ENCODE results near the gene DNAAF6.

Gene DNAAF6

GRCh38 chrX:107206697-107207065 lies 270 bp downstream of the DNAAF6 start:
- no peak overlapping the region for H3K4me3 ChIP-seq (ENCODE audit: low read depth, low read length, poor library complexity, severe bottlenecking)
- H3K27me3 ChIP-seq (ENCODE audit: insufficient read depth, low read length), result no peaks in the 10 kb centered on the region
- no peaks in the 10 kb centered on the region for H3K4me1 ChIP-seq (ENCODE audit: insufficient read depth, low read length, severe bottlenecking)
- H3K36me3 ChIP-seq (ENCODE audit: insufficient read depth, low read length), result no peaks in the 10 kb centered on the region
- TF ChIP-seq EZH2 (IDR thresholded peaks at IDR 0.05; ENCODE audit: borderline replicate concordance, low read length) (no peak), CTCF (IDR thresholded peaks at IDR 0.05; ENCODE audit: low read length) (no peak)
- no peaks in the 10 kb centered on the region for H3K9me2 ChIP-seq (ENCODE audit: low read depth, low read length)
- H2AFZ ChIP-seq (ENCODE audit: low read length), result no peak overlapping the region
- no peak overlapping the region for H3K9ac ChIP-seq (ENCODE audit: low read length)
- H3K27ac ChIP-seq (ENCODE audit: low read depth, low read length, poor library complexity, severe bottlenecking), result no peak overlapping the region
- H3F3A ChIP-seq (ENCODE audit: insufficient read depth, low read length), result no peaks in the 10 kb centered on the region
- H3K79me2 ChIP-seq (ENCODE audit: insufficient read depth, low read length), result no peaks in the 10 kb centered on the region
- H3K4me2 ChIP-seq (ENCODE audit: low read length), result no peak overlapping the region
- no peaks in the 10 kb centered on the region for H3K9me3 ChIP-seq (ENCODE audit: low read length)
- no peaks in the 10 kb centered on the region for H4K20me1 ChIP-seq (ENCODE audit: insufficient read depth, low read length)

- H3K79me2 ChIP-seq (ENCODE audit: insufficient read depth, low read length), result no peaks in the 10 kb centered on the region
- no peak overlapping the region for H3K4me3 ChIP-seq (ENCODE audit: low read depth, low read length, poor library complexity, severe bottlenecking)
- H3K36me3 ChIP-seq (ENCODE audit: insufficient read depth, low read length), result no peaks in the 10 kb centered on the region
- H3K4me1 ChIP-seq (ENCODE audit: insufficient read depth, low read length, severe bottlenecking), result no peaks in the 10 kb centered on the region
- H3K27ac ChIP-seq (ENCODE audit: low read depth, low read length, poor library complexity, severe bottlenecking), result no peak overlapping the region
- TF ChIP-seq EZH2 (IDR thresholded peaks at IDR 0.05; ENCODE audit: borderline replicate concordance, low read length) (no peak), CTCF (IDR thresholded peaks at IDR 0.05; ENCODE audit: low read length) (no peak)
- no peaks in the 10 kb centered on the region for H3K27me3 ChIP-seq (ENCODE audit: insufficient read depth, low read length)
- no peaks in the 10 kb centered on the region for H3K9me2 ChIP-seq (ENCODE audit: low read depth, low read length)
- H3K9me3 ChIP-seq (ENCODE audit: low read length), result no peaks in the 10 kb centered on the region
- no peak overlapping the region for H3K9ac ChIP-seq (ENCODE audit: low read length)
- H2AFZ ChIP-seq (ENCODE audit: low read length), result no peak overlapping the region
- no peaks in the 10 kb centered on the region for H3F3A ChIP-seq (ENCODE audit: insufficient read depth, low read length)
- H3K4me2 ChIP-seq (ENCODE audit: low read length), result no peak overlapping the region
- H4K20me1 ChIP-seq (ENCODE audit: insufficient read depth, low read length), result no peaks in the 10 kb centered on the region
Measured at GRCh38 chrX:107207089-107207488, 678 bp downstream of the DNAAF6 start.

GRCh38 chrX:107207943-107208342 lies 1.5 kb downstream of the DNAAF6 start:
- Histone ChIP-seq H3K9ac (ENCODE audit: low read length) (no peak overlapping the region), H3K9me2 (ENCODE audit: low read depth, low read length) (no peaks in the 10 kb centered on the region), H3K9me3 (ENCODE audit: low read length) (no peaks in the 10 kb centered on the region), H3K27me3 (ENCODE audit: insufficient read depth, low read length) (no peaks in the 10 kb centered on the region), H2AFZ (ENCODE audit: low read length) (no peak overlapping the region), H3K4me1 (ENCODE audit: insufficient read depth, low read length, severe bottlenecking) (no peaks in the 10 kb centered on the region), H4K20me1 (ENCODE audit: insufficient read depth, low read length) (no peaks in the 10 kb centered on the region), H3K4me3 (ENCODE audit: low read depth, low read length, poor library complexity, severe bottlenecking) (no peak overlapping the region), H3K36me3 (ENCODE audit: insufficient read depth, low read length) (no peaks in the 10 kb centered on the region), H3K79me2 (ENCODE audit: insufficient read depth, low read length) (no peaks in the 10 kb centered on the region), H3K27ac (ENCODE audit: low read depth, low read length, poor library complexity, severe bottlenecking) (no peak overlapping the region), H3K4me2 (ENCODE audit: low read length) (no peak overlapping the region), H3F3A (ENCODE audit: insufficient read depth, low read length) (no peaks in the 10 kb centered on the region)
- TF ChIP-seq EZH2 (IDR thresholded peaks at IDR 0.05; ENCODE audit: borderline replicate concordance, low read length) (no peak), CTCF (IDR thresholded peaks at IDR 0.05; ENCODE audit: low read length) (no peak)

Data from OCI-LY1 (cell line).